ENCODE results near the gene SEMA3B. TPM values are rescaled to one million over a fixed set of nuclear protein-coding genes. Genes with fewer than 3 reads are reported as not detected.

The SEMA3B gene
- total and polyA plus RNA-seq, 9 of the 15 experiments (the other 6 are each of a cell fraction or from before 2014, with no cell fraction given): 0.03 to 1.8 (median 0.55) TPM; not detected in 1

GRCh38 chr3:50272911-50273688 lies 4.2 kb downstream of the SEMA3B start:
- DNase-seq (ENCODE audit: extremely low read depth in 1 of 4, low spot score in 3 of 4): peak; percentile 87 to 92 (median 88)
- no peak overlapping the region for H3K27ac ChIP-seq (ENCODE audit: extremely low read depth, low read depth, low read length)
- peak; percentile 90 for ATAC-seq
- H4K20me1 ChIP-seq (replicated peaks; ENCODE audit: control insufficient read depth, insufficient read depth, low read length): no peaks in the 10 kb centered on the region; the same call in 1 of the 2 replicates
- H3K4me1 ChIP-seq (replicated peaks in 1 of 2; ENCODE audit: control insufficient read depth in 2 of 2, insufficient read depth in 2 of 2, low read length in 2 of 2): peaks cover 4 to 61% of the 10 kb centered on the region in 2 experiments; a peak in 3 of 5 replicates
- H3K4me3 ChIP-seq: peak overlapping the region; percentile 28
- H3K79me2 ChIP-seq (ENCODE audit: control insufficient read depth, insufficient read depth, low read length): no peaks in the 10 kb centered on the region
- in situ Hi-C loops (cut with MboI): loop anchor here (5.0 kb wide), 2 partner anchors 46 to 81 kb away; partner anchors contain the start of gene GNAT1
- peak overlapping the region; percentile 63 to 93 for H3K9ac ChIP-seq (ENCODE audit: insufficient read depth in 1 of 2, low read depth in 2 of 2, low read length in 2 of 2)
- BruUV-seq (replicated peaks): no TSS peak
- ChIA-PET POLR2A (no interaction called here), CTCF (ENCODE audit: low intra/inter-chr PET ratio) (interaction anchor here (0.7 to 4.1 kb wide), 9 partner anchors 12 to 278 kb away, joined by 3 to 37 read pairs (median 6); partner anchors contain the start of gene GNAT1)
- H3K27me3 ChIP-seq (ENCODE audit: control insufficient read depth in 2 of 2, insufficient read depth in 2 of 2, low read length in 2 of 2): no peaks in the 10 kb centered on the region
- intact Hi-C loops (cut with micrococcal nuclease): loop anchor here (1.0 to 5.0 kb wide), 3 partner anchors 46 to 151 kb away; no protein-coding TSS in a partner anchor
- peak overlapping the region; percentile 88 for H3K4me2 ChIP-seq (ENCODE audit: insufficient read depth, low read length)
- peak overlapping the region; percentile 96 for H2AFZ ChIP-seq (ENCODE audit: low read depth, low read length)
- no peaks in the 10 kb centered on the region for H3K9me3 ChIP-seq (replicated peaks; ENCODE audit: control insufficient read depth, insufficient read depth, low read depth, low read length)
- H3K36me3 ChIP-seq (ENCODE audit: control insufficient read depth, insufficient read depth, low read length): no peaks in the 10 kb centered on the region
- peak; percentile 89 for FAIRE-seq
- 1% methylated on average over 34 of the region's 61 CpGs for WGBS (ENCODE audit: insufficient coverage, low coverage, missing lambda C conversion rate)
- H3K9me1 ChIP-seq (ENCODE audit: control insufficient read depth, insufficient read depth, low read length): no peaks in the 10 kb centered on the region
- TF ChIP-seq PHB (CRISPR knock-in tag; IDR thresholded peaks at IDR 0.05) (no peak), NR3C1 (CRISPR knock-in tag; IDR thresholded peaks at IDR 0.05) (no peak), SNIP1 (IDR thresholded peaks at IDR 0.05; ENCODE audit: low read depth) (no peak), KDM2B (CRISPR knock-in tag; IDR thresholded peaks at IDR 0.05) (no peak), CHCHD3 (CRISPR knock-in tag; IDR thresholded peaks at IDR 0.05) (no peak), BRCA1 (IDR thresholded peaks at IDR 0.05) (no peak), BRCA1 (CRISPR knock-in tag; IDR thresholded peaks at IDR 0.05) (no peak), HNRNPUL1 (IDR thresholded peaks at IDR 0.05; ENCODE audit: low read length) (no peak), KAT7 (CRISPR knock-in tag; IDR thresholded peaks at IDR 0.05; ENCODE audit: borderline replicate concordance) (no peak), MITF (IDR thresholded peaks at IDR 0.05) (no peak), SOX6 (IDR thresholded peaks at IDR 0.05) (no peak; the same call in 1 of the 2 replicates), HOMEZ (CRISPR knock-in tag; IDR thresholded peaks at IDR 0.05) (no peak), ILK (tag; IDR thresholded peaks at IDR 0.05; ENCODE audit: borderline replicate concordance, low read depth) (no peak), TCF15 (CRISPR knock-in tag; IDR thresholded peaks at IDR 0.05) (no peak), FOXJ2 (tag; IDR thresholded peaks at IDR 0.05) (no peak), ZNF253 (CRISPR knock-in tag; conservative IDR thresholded peaks at IDR 0.05) (no peak)
